ENCODE data around the gene NFIA. TPM values are rescaled to one million over a fixed set of nuclear protein-coding genes. Genes with fewer than 3 reads are reported as not detected.
A peak's percentile ranks its signal among the peaks of the same experiment; 100 is the strongest.

Gene NFIA
- total RNA-seq, 4 donors from 2014 or later = 134 to 183 (median 148) TPM

DNA sequence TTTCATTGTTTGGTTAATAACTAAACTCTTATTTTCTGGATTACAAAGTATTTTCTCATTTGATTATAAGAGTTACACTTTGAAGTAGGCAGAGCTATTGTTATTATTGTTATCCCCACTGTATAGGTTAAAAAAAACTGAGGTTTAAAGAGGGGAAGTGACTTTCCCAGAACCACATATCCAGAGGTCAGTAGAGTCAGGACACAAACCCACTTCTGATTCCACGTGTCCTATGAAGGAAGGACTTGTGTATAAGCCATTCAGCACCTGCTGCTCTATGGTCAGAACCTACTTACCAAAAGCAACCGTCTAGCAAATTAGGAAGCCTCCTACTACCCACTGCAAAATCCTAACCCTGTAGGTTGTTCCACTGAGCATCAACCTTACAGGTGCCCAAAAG is 351.3 kb downstream of the NFIA start:
- Histone ChIP-seq H3K4me3 (no peak overlapping the region), H3K27me3 (no peaks in the 10 kb centered on the region), H3K36me3 (no peaks in the 10 kb centered on the region), H3K4me1 (peaks cover 43 to 51% (median 48%) of the 10 kb centered on the region in 4 donors), H3K9me3 (no peaks in the 10 kb centered on the region), H3K27ac (replicated peaks in 1 of 4) (peak overlapping the region in 2 of 4 donors; percentile 29 to 37)
- peak; percentile 26 for DNase-seq (ENCODE audit: extremely low spot score)
- TF ChIP-seq POLR2A (IDR thresholded peaks at IDR 0.05; ENCODE audit: low read depth) (no peak), EP300 (IDR thresholded peaks at IDR 0.05) (no peak), POLR2AphosphoS5 (IDR thresholded peaks at IDR 0.05) (no peak)
- TF ChIP-seq, protein P1, sequence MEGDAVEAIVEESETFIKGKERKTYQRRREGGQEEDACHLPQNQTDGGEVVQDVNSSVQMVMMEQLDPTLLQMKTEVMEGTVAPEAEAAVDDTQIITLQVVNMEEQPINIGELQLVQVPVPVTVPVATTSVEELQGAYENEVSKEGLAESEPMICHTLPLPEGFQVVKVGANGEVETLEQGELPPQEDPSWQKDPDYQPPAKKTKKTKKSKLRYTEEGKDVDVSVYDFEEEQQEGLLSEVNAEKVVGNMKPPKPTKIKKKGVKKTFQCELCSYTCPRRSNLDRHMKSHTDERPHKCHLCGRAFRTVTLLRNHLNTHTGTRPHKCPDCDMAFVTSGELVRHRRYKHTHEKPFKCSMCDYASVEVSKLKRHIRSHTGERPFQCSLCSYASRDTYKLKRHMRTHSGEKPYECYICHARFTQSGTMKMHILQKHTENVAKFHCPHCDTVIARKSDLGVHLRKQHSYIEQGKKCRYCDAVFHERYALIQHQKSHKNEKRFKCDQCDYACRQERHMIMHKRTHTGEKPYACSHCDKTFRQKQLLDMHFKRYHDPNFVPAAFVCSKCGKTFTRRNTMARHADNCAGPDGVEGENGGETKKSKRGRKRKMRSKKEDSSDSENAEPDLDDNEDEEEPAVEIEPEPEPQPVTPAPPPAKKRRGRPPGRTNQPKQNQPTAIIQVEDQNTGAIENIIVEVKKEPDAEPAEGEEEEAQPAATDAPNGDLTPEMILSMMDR (IDR thresholded peaks at IDR 0.05) = no peak
- intact Hi-C loops (cut with DNase I) = no loop called here
- 67% methylated on average over 2 of the region's 2 CpGs for WGBS

- WGBS = 54% methylated on average over 5 of the region's 5 CpGs
- H3K4me1 ChIP-seq = peaks cover 43 to 54% (median 48%) of the 10 kb centered on the region in 4 donors
- intact Hi-C loops (cut with DNase I) = no loop called here
- TF ChIP-seq EP300 (IDR thresholded peaks at IDR 0.05) = no peak
- TF ChIP-seq POLR2AphosphoS5 (IDR thresholded peaks at IDR 0.05) = peak; percentile 20 to 47
- no peaks in the 10 kb centered on the region for H3K9me3 ChIP-seq
- no peaks in the 10 kb centered on the region for H3K27me3 ChIP-seq
- DNase-seq (ENCODE audit: extremely low spot score) = peak; percentile 86
- H3K36me3 ChIP-seq = no peaks in the 10 kb centered on the region
- no peak overlapping the region for H3K4me3 ChIP-seq
- peak overlapping the region in 2 of 4 donors; percentile 5 to 37 for H3K27ac ChIP-seq (replicated peaks in 1 of 4)
Observed at GRCh38 chr1:61434276-61434675, 351.9 kb downstream of the NFIA start.

GRCh38 chr1:61435226-61435625 is 352.9 kb downstream of the NFIA start:
- no peak for DNase-seq (ENCODE audit: extremely low spot score)
- Histone ChIP-seq H3K27me3 (no peaks in the 10 kb centered on the region), H3K36me3 (no peaks in the 10 kb centered on the region), H3K4me1 (peaks cover 43 to 54% (median 48%) of the 10 kb centered on the region in 4 donors), H3K27ac (replicated peaks in 1 of 4) (no peak overlapping the region), H3K9me3 (no peaks in the 10 kb centered on the region), H3K4me3 (no peak overlapping the region)
- TF ChIP-seq EP300 (IDR thresholded peaks at IDR 0.05) = no peak
- TF ChIP-seq, protein P1 (IDR thresholded peaks at IDR 0.05) = no peak
- no peak for TF ChIP-seq POLR2AphosphoS5 (IDR thresholded peaks at IDR 0.05)
- no peak for TF ChIP-seq POLR2A (IDR thresholded peaks at IDR 0.05; ENCODE audit: low read depth)
- WGBS = 66% methylated on average over 5 of the region's 5 CpGs
- intact Hi-C loops (cut with DNase I) = no loop called here

GRCh38 chr1:61436016-61436415 is 353.7 kb downstream of the NFIA start:
- Histone ChIP-seq H3K9me3 (no peaks in the 10 kb centered on the region), H3K27me3 (no peaks in the 10 kb centered on the region), H3K4me3 (no peak overlapping the region), H3K4me1 (peaks cover 43 to 54% (median 49%) of the 10 kb centered on the region in 4 donors), H3K27ac (replicated peaks in 1 of 4) (peak overlapping the region in 2 of 4 donors; percentile 17 to 18), H3K36me3 (no peaks in the 10 kb centered on the region)
- DNase-seq (ENCODE audit: extremely low spot score) = no peak
- 59% methylated on average over 3 of the region's 3 CpGs for WGBS
- TF ChIP-seq, protein P1 (IDR thresholded peaks at IDR 0.05) = peak in 1 of 3 experiments; percentile 7
- TF ChIP-seq POLR2A (IDR thresholded peaks at IDR 0.05; ENCODE audit: low read depth) = no peak
- intact Hi-C loops (cut with DNase I) = no loop called here

DNA sequence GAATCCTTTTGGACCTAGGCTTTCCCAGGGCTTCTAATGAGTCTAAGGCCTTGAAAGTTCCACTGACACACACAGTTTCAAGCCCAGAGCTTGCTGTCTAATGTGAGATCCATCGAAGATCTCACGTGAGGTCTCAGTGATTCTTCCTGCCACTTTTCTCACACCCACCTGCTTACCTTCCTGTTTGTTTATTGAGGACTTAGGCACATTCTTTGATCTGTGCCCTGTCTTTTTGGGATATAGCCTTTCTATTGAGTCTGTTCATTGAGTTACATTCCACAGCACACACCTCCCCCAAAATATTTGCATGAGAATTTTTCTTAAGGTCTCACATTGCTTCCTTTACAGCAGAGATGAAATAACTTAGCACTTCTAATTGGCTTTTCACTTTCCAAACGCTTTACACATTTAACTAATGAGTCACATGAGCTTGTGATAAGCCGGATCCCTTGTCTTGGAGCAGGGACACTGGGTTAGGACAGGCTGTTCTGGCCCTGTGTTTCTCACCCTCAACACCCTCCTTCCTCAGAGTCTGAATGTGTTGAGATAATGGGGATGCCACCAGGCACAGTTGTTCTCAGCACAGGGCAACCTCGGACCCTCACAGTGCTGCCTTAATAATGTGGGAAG is 354.2 kb downstream of the NFIA start:
- TF ChIP-seq, protein P1 (IDR thresholded peaks at IDR 0.05) = no peak
- peak in 1 of 2 donors; percentile 24 for TF ChIP-seq POLR2AphosphoS5 (IDR thresholded peaks at IDR 0.05)
- 75% methylated on average over 5 of the region's 5 CpGs for WGBS
- Histone ChIP-seq H3K27me3 (no peaks in the 10 kb centered on the region), H3K36me3 (no peaks in the 10 kb centered on the region), H3K9me3 (no peaks in the 10 kb centered on the region), H3K4me1 (peaks cover 47 to 57% (median 52%) of the 10 kb centered on the region in 4 donors), H3K27ac (replicated peaks in 1 of 4) (peak overlapping the region; percentile 7 to 41 (median 18)), H3K4me3 (no peak overlapping the region)
- intact Hi-C loops (cut with DNase I) = no loop called here
- DNase-seq (ENCODE audit: extremely low spot score) = no peak

All from esophagus muscularis mucosa (tissue), 4 donors.